ENCODE data around the gene LETM1. TPM values are rescaled to one million over a fixed set of nuclear protein-coding genes. Genes with fewer than 3 reads are reported as not detected.

LETM1 gene
- total RNA-seq, 2 experiments from 2014 or later, result 58.3 to 66.8 TPM

DNA sequence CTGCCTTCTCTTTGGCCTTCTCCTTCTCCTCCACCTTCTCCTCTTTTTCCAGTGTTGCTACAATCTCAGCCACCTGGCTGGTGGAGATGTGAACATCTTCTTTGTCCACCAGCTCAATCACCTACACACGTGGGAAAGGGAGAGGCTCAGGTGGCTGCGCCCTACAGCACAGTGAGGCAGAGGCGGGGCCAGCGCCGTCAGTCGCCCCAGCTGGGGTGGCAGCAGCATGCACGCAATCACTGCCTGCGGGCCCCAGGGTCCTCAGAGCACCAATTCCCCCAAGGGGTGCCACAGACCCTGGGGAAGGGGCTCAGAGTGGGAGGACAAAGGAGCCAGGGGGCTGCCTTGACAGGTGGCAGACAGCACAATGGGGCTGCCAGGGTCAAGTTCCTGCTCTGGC, 41.5 kb downstream of the LETM1 start:
- Histone ChIP-seq H3K4me2 (ENCODE audit: low read length) (no peak overlapping the region), H3K4me3 (ENCODE audit: low read depth, low read length, poor library complexity, severe bottlenecking) (no peak overlapping the region), H3K9me3 (ENCODE audit: low read length) (no peaks in the 10 kb centered on the region), H3K36me3 (ENCODE audit: insufficient read depth, low read length) (peaks cover 61% of the 10 kb centered on the region), H3K79me2 (ENCODE audit: insufficient read depth, low read depth, low read length) (no peaks in the 10 kb centered on the region), H3K4me1 (ENCODE audit: insufficient read depth, low read length, poor library complexity, severe bottlenecking) (no peaks in the 10 kb centered on the region), H4K20me1 (ENCODE audit: insufficient read depth, low read length) (no peaks in the 10 kb centered on the region), H3K27ac (ENCODE audit: low read depth, low read length, poor library complexity, severe bottlenecking) (no peak overlapping the region), H3K9me2 (ENCODE audit: insufficient read depth, low read length) (no peaks in the 10 kb centered on the region), H2AFZ (ENCODE audit: low read length) (no peak overlapping the region)
- POLR2A ChIA-PET, result no interaction called here
- CTCF ChIA-PET (ENCODE audit: unreplicated experiment), result no interaction called here
- intact Hi-C loops (cut with micrococcal nuclease; ENCODE audit: unreplicated experiment), result loop anchor here (5.0 kb wide), 1 partner anchor 52 kb away; no protein-coding TSS in a partner anchor
- TF ChIP-seq, protein P1, sequence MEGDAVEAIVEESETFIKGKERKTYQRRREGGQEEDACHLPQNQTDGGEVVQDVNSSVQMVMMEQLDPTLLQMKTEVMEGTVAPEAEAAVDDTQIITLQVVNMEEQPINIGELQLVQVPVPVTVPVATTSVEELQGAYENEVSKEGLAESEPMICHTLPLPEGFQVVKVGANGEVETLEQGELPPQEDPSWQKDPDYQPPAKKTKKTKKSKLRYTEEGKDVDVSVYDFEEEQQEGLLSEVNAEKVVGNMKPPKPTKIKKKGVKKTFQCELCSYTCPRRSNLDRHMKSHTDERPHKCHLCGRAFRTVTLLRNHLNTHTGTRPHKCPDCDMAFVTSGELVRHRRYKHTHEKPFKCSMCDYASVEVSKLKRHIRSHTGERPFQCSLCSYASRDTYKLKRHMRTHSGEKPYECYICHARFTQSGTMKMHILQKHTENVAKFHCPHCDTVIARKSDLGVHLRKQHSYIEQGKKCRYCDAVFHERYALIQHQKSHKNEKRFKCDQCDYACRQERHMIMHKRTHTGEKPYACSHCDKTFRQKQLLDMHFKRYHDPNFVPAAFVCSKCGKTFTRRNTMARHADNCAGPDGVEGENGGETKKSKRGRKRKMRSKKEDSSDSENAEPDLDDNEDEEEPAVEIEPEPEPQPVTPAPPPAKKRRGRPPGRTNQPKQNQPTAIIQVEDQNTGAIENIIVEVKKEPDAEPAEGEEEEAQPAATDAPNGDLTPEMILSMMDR (conservative IDR thresholded peaks at IDR 0.05; ENCODE audit: low read length), result no peak
- TF ChIP-seq EZH2phosphoT487 (IDR thresholded peaks at IDR 0.05; ENCODE audit: borderline replicate concordance, low read depth, low read length), result no peak
- BruUV-seq (replicated peaks), result no TSS peak
- no peak for DNase-seq (ENCODE audit: low spot score)

DNA sequence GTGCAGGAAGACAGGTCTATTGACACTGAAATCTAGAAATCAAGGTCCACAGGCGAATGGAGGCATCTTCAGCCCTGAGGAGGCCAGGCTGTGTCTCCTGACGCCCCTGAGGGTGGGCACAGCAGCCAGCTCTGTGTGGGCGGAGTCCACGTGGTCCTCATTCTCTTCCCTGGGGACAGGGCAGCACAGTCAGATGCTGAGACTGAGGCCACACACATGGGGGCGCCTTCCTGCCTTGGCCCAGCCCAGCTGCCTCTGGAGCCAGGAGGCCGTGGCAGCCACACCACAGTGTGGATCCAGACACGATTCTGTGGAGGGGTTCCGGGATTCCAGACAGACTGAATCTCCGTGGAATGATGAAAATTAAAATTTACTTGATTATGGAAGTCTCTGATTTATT, 42.0 kb downstream of the LETM1 start:
- Histone ChIP-seq H3K4me1 (ENCODE audit: insufficient read depth, low read length, poor library complexity, severe bottlenecking) (no peaks in the 10 kb centered on the region), H3K27ac (ENCODE audit: low read depth, low read length, poor library complexity, severe bottlenecking) (no peak overlapping the region), H3K4me2 (ENCODE audit: low read length) (no peak overlapping the region), H4K20me1 (ENCODE audit: insufficient read depth, low read length) (no peaks in the 10 kb centered on the region), H3K9me2 (ENCODE audit: insufficient read depth, low read length) (no peaks in the 10 kb centered on the region), H3K4me3 (ENCODE audit: low read depth, low read length, poor library complexity, severe bottlenecking) (no peak overlapping the region), H3K79me2 (ENCODE audit: insufficient read depth, low read depth, low read length) (no peaks in the 10 kb centered on the region), H3K36me3 (ENCODE audit: insufficient read depth, low read length) (peaks cover 56% of the 10 kb centered on the region), H2AFZ (ENCODE audit: low read length) (no peak overlapping the region), H3K9me3 (ENCODE audit: low read length) (no peaks in the 10 kb centered on the region)
- ChIA-PET CTCF (ENCODE audit: unreplicated experiment) (no interaction called here), POLR2A (no interaction called here)
- intact Hi-C loops (cut with micrococcal nuclease; ENCODE audit: unreplicated experiment), result loop anchor here (5.0 kb wide), 1 partner anchor 52 kb away; no protein-coding TSS in a partner anchor
- no peak for TF ChIP-seq EZH2phosphoT487 (IDR thresholded peaks at IDR 0.05; ENCODE audit: borderline replicate concordance, low read depth, low read length)
- TF ChIP-seq, protein P1 (conservative IDR thresholded peaks at IDR 0.05; ENCODE audit: low read length), result 0 out of 2 replicates have a peak, but pooled peaks have one; percentile 31
- BruUV-seq (replicated peaks), result TSS peak; percentile 67
- DNase-seq (ENCODE audit: low spot score), result no peak

DNA sequence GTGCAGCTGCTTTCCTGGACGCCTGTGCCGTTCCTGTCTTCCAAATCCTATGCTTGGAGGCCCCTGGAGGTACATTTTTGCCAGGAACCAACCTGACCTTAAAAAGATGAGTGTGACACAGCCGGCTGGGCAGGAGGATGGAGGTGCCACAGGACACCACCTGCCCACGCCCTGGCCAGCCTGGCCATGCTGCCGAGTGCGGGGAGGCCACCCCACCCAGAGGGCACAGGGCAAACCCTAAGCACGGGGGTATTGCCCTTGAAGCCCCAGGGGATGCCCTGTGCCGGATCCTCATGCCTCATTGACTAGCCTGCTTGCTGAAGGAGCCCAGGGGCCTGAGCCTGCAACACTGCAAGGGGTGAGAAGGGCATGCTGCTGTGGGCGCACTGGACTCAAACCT, 42.7 kb downstream of the LETM1 start:
- Histone ChIP-seq H3K9me3 (ENCODE audit: low read length) (no peaks in the 10 kb centered on the region), H4K20me1 (ENCODE audit: insufficient read depth, low read length) (no peaks in the 10 kb centered on the region), H3K9me2 (ENCODE audit: insufficient read depth, low read length) (no peaks in the 10 kb centered on the region), H3K79me2 (ENCODE audit: insufficient read depth, low read depth, low read length) (no peaks in the 10 kb centered on the region), H3K4me3 (ENCODE audit: low read depth, low read length, poor library complexity, severe bottlenecking) (no peak overlapping the region), H3K4me1 (ENCODE audit: insufficient read depth, low read length, poor library complexity, severe bottlenecking) (no peaks in the 10 kb centered on the region), H2AFZ (ENCODE audit: low read length) (no peak overlapping the region), H3K36me3 (ENCODE audit: insufficient read depth, low read length) (peaks cover 50% of the 10 kb centered on the region), H3K4me2 (ENCODE audit: low read length) (no peak overlapping the region), H3K27ac (ENCODE audit: low read depth, low read length, poor library complexity, severe bottlenecking) (no peak overlapping the region)
- intact Hi-C loops (cut with micrococcal nuclease; ENCODE audit: unreplicated experiment), result loop anchor here (5.0 kb wide), 1 partner anchor 51 kb away; no protein-coding TSS in a partner anchor
- DNase-seq (ENCODE audit: low spot score), result no peak
- ChIA-PET CTCF (ENCODE audit: unreplicated experiment) (interaction anchor here (0.6 kb wide), 1 partner anchor 243 kb away, joined by 3 read pairs; no protein-coding TSS in a partner anchor), POLR2A (no interaction called here)
- TF ChIP-seq EZH2phosphoT487 (IDR thresholded peaks at IDR 0.05; ENCODE audit: borderline replicate concordance, low read depth, low read length), result no peak
- TF ChIP-seq, protein P1 (conservative IDR thresholded peaks at IDR 0.05; ENCODE audit: low read length), result no peak
- no TSS peak for BruUV-seq (replicated peaks)

Measured in OCI-LY7 (cell line).